ENCODE data around the gene PLLP. TPM values are rescaled to one million over a fixed set of nuclear protein-coding genes. Genes with fewer than 3 reads are reported as not detected.

The PLLP gene
- total and polyA plus RNA-seq, 9 of the 15 experiments (the other 6 are each of a cell fraction or from before 2014, with no cell fraction given): 0.09 to 0.96 (median 0.27) TPM

GRCh38 chr16:57300387-57301125, 16.1 kb upstream of the PLLP start (continued):
- TF ChIP-seq ZNF217 (CRISPR knock-in tag; IDR thresholded peaks at IDR 0.05): no peak
- TF ChIP-seq, protein P1, sequence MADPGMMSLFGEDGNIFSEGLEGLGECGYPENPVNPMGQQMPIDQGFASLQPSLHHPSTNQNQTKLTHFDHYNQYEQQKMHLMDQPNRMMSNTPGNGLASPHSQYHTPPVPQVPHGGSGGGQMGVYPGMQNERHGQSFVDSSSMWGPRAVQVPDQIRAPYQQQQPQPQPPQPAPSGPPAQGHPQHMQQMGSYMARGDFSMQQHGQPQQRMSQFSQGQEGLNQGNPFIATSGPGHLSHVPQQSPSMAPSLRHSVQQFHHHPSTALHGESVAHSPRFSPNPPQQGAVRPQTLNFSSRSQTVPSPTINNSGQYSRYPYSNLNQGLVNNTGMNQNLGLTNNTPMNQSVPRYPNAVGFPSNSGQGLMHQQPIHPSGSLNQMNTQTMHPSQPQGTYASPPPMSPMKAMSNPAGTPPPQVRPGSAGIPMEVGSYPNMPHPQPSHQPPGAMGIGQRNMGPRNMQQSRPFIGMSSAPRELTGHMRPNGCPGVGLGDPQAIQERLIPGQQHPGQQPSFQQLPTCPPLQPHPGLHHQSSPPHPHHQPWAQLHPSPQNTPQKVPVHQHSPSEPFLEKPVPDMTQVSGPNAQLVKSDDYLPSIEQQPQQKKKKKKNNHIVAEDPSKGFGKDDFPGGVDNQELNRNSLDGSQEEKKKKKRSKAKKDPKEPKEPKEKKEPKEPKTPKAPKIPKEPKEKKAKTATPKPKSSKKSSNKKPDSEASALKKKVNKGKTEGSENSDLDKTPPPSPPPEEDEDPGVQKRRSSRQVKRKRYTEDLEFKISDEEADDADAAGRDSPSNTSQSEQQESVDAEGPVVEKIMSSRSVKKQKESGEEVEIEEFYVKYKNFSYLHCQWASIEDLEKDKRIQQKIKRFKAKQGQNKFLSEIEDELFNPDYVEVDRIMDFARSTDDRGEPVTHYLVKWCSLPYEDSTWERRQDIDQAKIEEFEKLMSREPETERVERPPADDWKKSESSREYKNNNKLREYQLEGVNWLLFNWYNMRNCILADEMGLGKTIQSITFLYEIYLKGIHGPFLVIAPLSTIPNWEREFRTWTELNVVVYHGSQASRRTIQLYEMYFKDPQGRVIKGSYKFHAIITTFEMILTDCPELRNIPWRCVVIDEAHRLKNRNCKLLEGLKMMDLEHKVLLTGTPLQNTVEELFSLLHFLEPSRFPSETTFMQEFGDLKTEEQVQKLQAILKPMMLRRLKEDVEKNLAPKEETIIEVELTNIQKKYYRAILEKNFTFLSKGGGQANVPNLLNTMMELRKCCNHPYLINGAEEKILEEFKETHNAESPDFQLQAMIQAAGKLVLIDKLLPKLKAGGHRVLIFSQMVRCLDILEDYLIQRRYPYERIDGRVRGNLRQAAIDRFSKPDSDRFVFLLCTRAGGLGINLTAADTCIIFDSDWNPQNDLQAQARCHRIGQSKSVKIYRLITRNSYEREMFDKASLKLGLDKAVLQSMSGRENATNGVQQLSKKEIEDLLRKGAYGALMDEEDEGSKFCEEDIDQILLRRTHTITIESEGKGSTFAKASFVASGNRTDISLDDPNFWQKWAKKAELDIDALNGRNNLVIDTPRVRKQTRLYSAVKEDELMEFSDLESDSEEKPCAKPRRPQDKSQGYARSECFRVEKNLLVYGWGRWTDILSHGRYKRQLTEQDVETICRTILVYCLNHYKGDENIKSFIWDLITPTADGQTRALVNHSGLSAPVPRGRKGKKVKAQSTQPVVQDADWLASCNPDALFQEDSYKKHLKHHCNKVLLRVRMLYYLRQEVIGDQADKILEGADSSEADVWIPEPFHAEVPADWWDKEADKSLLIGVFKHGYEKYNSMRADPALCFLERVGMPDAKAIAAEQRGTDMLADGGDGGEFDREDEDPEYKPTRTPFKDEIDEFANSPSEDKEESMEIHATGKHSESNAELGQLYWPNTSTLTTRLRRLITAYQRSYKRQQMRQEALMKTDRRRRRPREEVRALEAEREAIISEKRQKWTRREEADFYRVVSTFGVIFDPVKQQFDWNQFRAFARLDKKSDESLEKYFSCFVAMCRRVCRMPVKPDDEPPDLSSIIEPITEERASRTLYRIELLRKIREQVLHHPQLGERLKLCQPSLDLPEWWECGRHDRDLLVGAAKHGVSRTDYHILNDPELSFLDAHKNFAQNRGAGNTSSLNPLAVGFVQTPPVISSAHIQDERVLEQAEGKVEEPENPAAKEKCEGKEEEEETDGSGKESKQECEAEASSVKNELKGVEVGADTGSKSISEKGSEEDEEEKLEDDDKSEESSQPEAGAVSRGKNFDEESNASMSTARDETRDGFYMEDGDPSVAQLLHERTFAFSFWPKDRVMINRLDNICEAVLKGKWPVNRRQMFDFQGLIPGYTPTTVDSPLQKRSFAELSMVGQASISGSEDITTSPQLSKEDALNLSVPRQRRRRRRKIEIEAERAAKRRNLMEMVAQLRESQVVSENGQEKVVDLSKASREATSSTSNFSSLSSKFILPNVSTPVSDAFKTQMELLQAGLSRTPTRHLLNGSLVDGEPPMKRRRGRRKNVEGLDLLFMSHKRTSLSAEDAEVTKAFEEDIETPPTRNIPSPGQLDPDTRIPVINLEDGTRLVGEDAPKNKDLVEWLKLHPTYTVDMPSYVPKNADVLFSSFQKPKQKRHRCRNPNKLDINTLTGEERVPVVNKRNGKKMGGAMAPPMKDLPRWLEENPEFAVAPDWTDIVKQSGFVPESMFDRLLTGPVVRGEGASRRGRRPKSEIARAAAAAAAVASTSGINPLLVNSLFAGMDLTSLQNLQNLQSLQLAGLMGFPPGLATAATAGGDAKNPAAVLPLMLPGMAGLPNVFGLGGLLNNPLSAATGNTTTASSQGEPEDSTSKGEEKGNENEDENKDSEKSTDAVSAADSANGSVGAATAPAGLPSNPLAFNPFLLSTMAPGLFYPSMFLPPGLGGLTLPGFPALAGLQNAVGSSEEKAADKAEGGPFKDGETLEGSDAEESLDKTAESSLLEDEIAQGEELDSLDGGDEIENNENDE (IDR thresholded peaks at IDR 0.05; ENCODE audit: low read depth, low read length): no peak
- no peak for TF ChIP-seq RUNX1 (IDR thresholded peaks at IDR 0.05; ENCODE audit: low read depth)
- TF ChIP-seq TBL1XR1 (IDR thresholded peaks at IDR 0.05; ENCODE audit: low read length in 2 of 2): peak in 1 of 2 experiments; percentile 99; a peak in 2 of 4 replicates
- TF ChIP-seq, protein P2, sequence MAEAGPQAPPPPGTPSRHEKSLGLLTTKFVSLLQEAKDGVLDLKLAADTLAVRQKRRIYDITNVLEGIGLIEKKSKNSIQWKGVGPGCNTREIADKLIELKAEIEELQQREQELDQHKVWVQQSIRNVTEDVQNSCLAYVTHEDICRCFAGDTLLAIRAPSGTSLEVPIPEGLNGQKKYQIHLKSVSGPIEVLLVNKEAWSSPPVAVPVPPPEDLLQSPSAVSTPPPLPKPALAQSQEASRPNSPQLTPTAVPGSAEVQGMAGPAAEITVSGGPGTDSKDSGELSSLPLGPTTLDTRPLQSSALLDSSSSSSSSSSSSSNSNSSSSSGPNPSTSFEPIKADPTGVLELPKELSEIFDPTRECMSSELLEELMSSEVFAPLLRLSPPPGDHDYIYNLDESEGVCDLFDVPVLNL (CRISPR knock-in tag; IDR thresholded peaks at IDR 0.05; ENCODE audit: low read depth): no peak
- TF ChIP-seq ZKSCAN8 (CRISPR knock-in tag; IDR thresholded peaks at IDR 0.05): no peak
- no peak for TF ChIP-seq SMAD3 (CRISPR knock-in tag; conservative IDR thresholded peaks at IDR 0.05)
- no peak for TF ChIP-seq ZNF41 (CRISPR knock-in tag; conservative IDR thresholded peaks at IDR 0.05)
- no peak for TF ChIP-seq ZNF696 (CRISPR knock-in tag; conservative IDR thresholded peaks at IDR 0.05)
- peak; percentile 49; the same call in 1 of the 2 replicates for TF ChIP-seq MYC (IDR thresholded peaks at IDR 0.05; ENCODE audit: low read depth, low read length)
- no peak for TF ChIP-seq MYC (CRISPR knock-in tag; IDR thresholded peaks at IDR 0.05; ENCODE audit: borderline replicate concordance, low read depth)
- TF ChIP-seq ATF3 (IDR thresholded peaks at IDR 0.05): no peak
- no peak for TF ChIP-seq ATF3 (CRISPR knock-in tag; conservative IDR thresholded peaks at IDR 0.05)
- TF ChIP-seq EP400 (IDR thresholded peaks at IDR 0.05): no peak; the same call in 1 of the 2 replicates

All from K562 (cell line).